PC-9 (cell line): ENCODE data around the gene SPSB4.

Experiments used
- CTCF ChIP-seq: fragments of 200-600 bp; sonication (generic); conservative IDR thresholded peaks from 2 replicates; pipeline ENCODE4 v1.6.1; 2017; ENCODE audit warnings: mixed run types, antibody characterized with exemption, mild to moderate bottlenecking, moderate library complexity
- EZH2 ChIP-seq: fragments of 200-600 bp; sonication (generic); IDR thresholded peaks from 2 replicates; pipeline ENCODE4 v1.8.0; 2017; ENCODE audit warnings: antibody characterized with exemption, low read depth

- TF ChIP-seq CTCF, result no peak
- TF ChIP-seq EZH2, result no peak
Measured at GRCh38 chr3:141081141-141081795, 30.1 kb downstream of the SPSB4 start.
